Sigmoid colon (tissue), 3 donors: ENCODE measurements around the gene ABI2.

Experiments
- POLR2A ChIP-seq, 2 donors: fragments of 450-650 bp; IDR thresholded peaks; one replicate each; pipeline ENCODE4 v1.6.1; 2016; ENCODE audit warnings: antibody characterized with exemption in 2 of 2, mild to moderate bottlenecking in 2 of 2, moderate library complexity in 2 of 2
- TF ChIP-seq, protein P1 (sequence below), 4 experiments: fragments of 450-650 bp in 3 of 4; fragments of 200-600 bp in 1 of 4; IDR thresholded peaks; one replicate each; pipeline ENCODE4 v1.5.1; 2016 to 2019; ENCODE audit warnings: antibody characterized with exemption in 4 of 4, mild to moderate bottlenecking in 3 of 4, moderate library complexity in 2 of 4

- TF ChIP-seq, protein P1, sequence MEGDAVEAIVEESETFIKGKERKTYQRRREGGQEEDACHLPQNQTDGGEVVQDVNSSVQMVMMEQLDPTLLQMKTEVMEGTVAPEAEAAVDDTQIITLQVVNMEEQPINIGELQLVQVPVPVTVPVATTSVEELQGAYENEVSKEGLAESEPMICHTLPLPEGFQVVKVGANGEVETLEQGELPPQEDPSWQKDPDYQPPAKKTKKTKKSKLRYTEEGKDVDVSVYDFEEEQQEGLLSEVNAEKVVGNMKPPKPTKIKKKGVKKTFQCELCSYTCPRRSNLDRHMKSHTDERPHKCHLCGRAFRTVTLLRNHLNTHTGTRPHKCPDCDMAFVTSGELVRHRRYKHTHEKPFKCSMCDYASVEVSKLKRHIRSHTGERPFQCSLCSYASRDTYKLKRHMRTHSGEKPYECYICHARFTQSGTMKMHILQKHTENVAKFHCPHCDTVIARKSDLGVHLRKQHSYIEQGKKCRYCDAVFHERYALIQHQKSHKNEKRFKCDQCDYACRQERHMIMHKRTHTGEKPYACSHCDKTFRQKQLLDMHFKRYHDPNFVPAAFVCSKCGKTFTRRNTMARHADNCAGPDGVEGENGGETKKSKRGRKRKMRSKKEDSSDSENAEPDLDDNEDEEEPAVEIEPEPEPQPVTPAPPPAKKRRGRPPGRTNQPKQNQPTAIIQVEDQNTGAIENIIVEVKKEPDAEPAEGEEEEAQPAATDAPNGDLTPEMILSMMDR (IDR thresholded peaks at IDR 0.05) = no peak
- no peak for TF ChIP-seq POLR2A (IDR thresholded peaks at IDR 0.05)
Observed at GRCh38 chr2:203432811-203433210, 104.6 kb downstream of the ABI2 start.
